ENCODE results near the gene GLS.
"Not testable (repeated sequence)": the region's sequence is repeated elsewhere in the genome, so short reads cannot be mapped to it uniquely, and the experiment has no call there.

Gene GLS

GRCh38 chr2:190858817-190859216, 21.8 kb upstream of the GLS start:
- DNase-seq = no peak

GRCh38 chr2:190859347-190860297, 21.0 kb upstream of the GLS start:
- DNase-seq = no peak

- DNase-seq = no peak
Observed at GRCh38 chr2:190860985-190861680, 19.5 kb upstream of the GLS start.

GRCh38 chr2:190862128-190862527, 18.5 kb upstream of the GLS start:
- not testable (repeated sequence) for DNase-seq

- DNase-seq = no peak
Observed at GRCh38 chr2:190862571-190862991, 18.0 kb upstream of the GLS start.

GRCh38 chr2:190863946-190864345, 16.7 kb upstream of the GLS start:
- peak; percentile 97 for DNase-seq

GRCh38 chr2:190864375-190864774, 16.2 kb upstream of the GLS start:
- no peak for DNase-seq

GRCh38 chr2:190867212-190867611, 13.4 kb upstream of the GLS start:
- no peak for DNase-seq

GRCh38 chr2:190867832-190868231, 12.8 kb upstream of the GLS start:
- DNase-seq = no peak

GRCh38 chr2:190869721-190870120, 10.9 kb upstream of the GLS start:
- DNase-seq = no peak

- not testable (repeated sequence) for DNase-seq
Observed at GRCh38 chr2:190873451-190873850, 7.2 kb upstream of the GLS start.

GRCh38 chr2:190875891-190876290, 4.7 kb upstream of the GLS start:
- no peak for DNase-seq

- no peak for DNase-seq
Observed at GRCh38 chr2:190876631-190877030, 4.0 kb upstream of the GLS start.

GRCh38 chr2:190877436-190877835, 3.2 kb upstream of the GLS start:
- DNase-seq = no peak

GRCh38 chr2:190879474-190880377, 895 bp upstream of the GLS start:
- peak; percentile 38 for DNase-seq

- DNase-seq = no peak
Observed at GRCh38 chr2:190881084-190881597, 520 bp downstream of the GLS start.

GRCh38 chr2:190881598-190882410, 1.2 kb downstream of the GLS start:
- peak; percentile 77 for DNase-seq

- no peak for DNase-seq
Observed at GRCh38 chr2:190882411-190882766, 1.8 kb downstream of the GLS start.

GRCh38 chr2:190882856-190883582, 2.4 kb downstream of the GLS start:
- DNase-seq = no peak

GRCh38 chr2:190885844-190886243, 5.2 kb downstream of the GLS start:
- DNase-seq = not testable (repeated sequence)

- DNase-seq = no peak
Observed at GRCh38 chr2:190887089-190887488, 6.5 kb downstream of the GLS start.
